ENCODE data around the gene ZCCHC2. TPM values are rescaled to one million over a fixed set of nuclear protein-coding genes. Genes with fewer than 3 reads are reported as not detected.

The ZCCHC2 gene
- total RNA-seq, 4 donors from 2014 or later, result 17.6 to 36.6 (median 22.4) TPM

DNA sequence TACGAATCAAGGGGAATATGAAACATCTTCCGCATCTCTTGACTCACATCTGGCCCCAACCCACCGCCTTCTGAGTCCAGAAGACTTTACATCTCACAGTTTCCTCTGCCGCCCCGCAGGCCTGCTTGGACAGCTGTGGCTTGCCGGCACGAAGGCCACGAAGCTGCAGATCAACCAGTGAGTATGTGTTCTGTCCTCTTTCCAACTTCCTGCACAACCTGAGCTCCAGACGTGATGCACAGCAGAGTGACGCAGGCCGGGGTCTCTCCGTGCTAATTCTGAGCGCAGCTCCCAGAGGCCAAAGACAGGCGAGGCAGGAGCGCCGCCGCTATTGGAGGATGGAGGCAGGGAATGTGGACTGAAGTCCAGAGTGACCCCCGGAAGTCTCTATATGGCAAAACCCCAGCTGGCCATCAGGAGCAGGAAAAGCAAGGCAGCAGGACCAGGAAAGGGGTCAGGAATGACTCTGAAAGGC lies 93.5 kb downstream of the ZCCHC2 start:
- TF ChIP-seq EP300 (IDR thresholded peaks at IDR 0.05; ENCODE audit: low read depth) (no peak), POLR2AphosphoS5 (IDR thresholded peaks at IDR 0.05) (no peak), POLR2A (IDR thresholded peaks at IDR 0.05) (no peak)
- TF ChIP-seq, protein P1, sequence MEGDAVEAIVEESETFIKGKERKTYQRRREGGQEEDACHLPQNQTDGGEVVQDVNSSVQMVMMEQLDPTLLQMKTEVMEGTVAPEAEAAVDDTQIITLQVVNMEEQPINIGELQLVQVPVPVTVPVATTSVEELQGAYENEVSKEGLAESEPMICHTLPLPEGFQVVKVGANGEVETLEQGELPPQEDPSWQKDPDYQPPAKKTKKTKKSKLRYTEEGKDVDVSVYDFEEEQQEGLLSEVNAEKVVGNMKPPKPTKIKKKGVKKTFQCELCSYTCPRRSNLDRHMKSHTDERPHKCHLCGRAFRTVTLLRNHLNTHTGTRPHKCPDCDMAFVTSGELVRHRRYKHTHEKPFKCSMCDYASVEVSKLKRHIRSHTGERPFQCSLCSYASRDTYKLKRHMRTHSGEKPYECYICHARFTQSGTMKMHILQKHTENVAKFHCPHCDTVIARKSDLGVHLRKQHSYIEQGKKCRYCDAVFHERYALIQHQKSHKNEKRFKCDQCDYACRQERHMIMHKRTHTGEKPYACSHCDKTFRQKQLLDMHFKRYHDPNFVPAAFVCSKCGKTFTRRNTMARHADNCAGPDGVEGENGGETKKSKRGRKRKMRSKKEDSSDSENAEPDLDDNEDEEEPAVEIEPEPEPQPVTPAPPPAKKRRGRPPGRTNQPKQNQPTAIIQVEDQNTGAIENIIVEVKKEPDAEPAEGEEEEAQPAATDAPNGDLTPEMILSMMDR (IDR thresholded peaks at IDR 0.05), result no peak
- Histone ChIP-seq H3K4me3 (no peak overlapping the region), H3K4me1 (peaks cover 0 to under 1% (median 0%) of the 10 kb centered on the region in 4 donors), H3K9me3 (no peaks in the 10 kb centered on the region), H3K36me3 (no peaks in the 10 kb centered on the region), H3K27me3 (no peaks in the 10 kb centered on the region), H3K27ac (peak overlapping the region in 1 of 4 donors; percentile 3)
- in situ Hi-C loops (cut with MboI; ENCODE audit: low pct_ligation_motif_present in 1 of 4, low pct_unique_long_range_greater_than_20kb in 1 of 4, low sequenced_read_pairs in 3 of 4) (no loop called here), intact Hi-C loops (cut with DNase I; ENCODE audit: low total_unique reads) (no loop called here)
- no peak for DNase-seq
- 67 to 69% methylated on average over 3 to 18 of the region's 18 CpGs for WGBS, 2 donors (ENCODE audit: low coverage in 1 of 2)

DNA sequence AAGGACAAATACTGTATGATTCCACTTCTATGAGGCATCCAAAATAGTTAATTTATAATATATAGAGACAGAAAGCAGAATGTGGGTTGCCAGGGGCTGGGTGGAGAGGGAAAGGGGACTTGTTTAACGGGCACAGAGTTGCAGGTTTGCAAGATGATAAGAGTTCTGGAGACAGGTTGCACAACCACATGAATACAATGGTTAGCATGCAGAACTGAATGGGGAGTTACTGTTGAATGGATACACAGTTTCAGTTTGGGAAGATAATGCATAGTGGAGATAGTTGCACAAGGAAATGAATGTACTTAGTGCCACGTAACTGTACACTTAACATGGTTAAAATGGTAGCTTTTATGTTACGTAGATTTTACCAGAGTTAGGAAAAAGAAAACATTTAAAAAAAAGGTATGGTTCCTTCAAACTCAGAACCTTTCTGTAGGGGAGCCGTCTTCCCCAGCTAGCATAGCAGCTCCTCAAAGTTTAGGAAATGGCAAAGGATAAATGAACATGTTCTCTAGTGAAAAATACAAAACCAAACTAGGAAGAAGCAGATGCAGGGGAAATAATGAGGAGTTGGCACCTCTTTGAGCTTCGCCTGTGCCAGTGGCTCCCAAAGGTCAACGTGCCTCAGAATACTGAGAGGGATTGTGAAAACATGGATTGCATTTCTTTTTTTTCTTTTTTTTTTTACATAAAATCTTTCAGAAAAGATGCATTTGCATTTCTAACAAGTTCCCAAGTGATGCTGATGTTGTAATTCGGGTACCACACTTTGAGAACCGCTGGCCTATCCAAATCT lies 95.2 kb downstream of the ZCCHC2 start:
- TF ChIP-seq EP300 (IDR thresholded peaks at IDR 0.05; ENCODE audit: low read depth) (no peak), POLR2A (IDR thresholded peaks at IDR 0.05) (no peak), POLR2AphosphoS5 (IDR thresholded peaks at IDR 0.05) (no peak)
- TF ChIP-seq, protein P1 (IDR thresholded peaks at IDR 0.05), result no peak
- in situ Hi-C loops (cut with MboI; ENCODE audit: low pct_ligation_motif_present in 1 of 4, low pct_unique_long_range_greater_than_20kb in 1 of 4, low sequenced_read_pairs in 3 of 4), result no loop called here
- WGBS, 2 donors (ENCODE audit: low coverage in 1 of 2), result 75 to 81% methylated on average over 8 of the region's 8 CpGs
- H3K36me3 ChIP-seq, result no peaks in the 10 kb centered on the region
- no peak overlapping the region for H3K27ac ChIP-seq
- no peak for DNase-seq
- H3K4me3 ChIP-seq, result no peak overlapping the region
- no peaks in the 10 kb centered on the region for H3K27me3 ChIP-seq
- intact Hi-C loops (cut with DNase I; ENCODE audit: low total_unique reads), result no loop called here
- no peaks in the 10 kb centered on the region for H3K4me1 ChIP-seq
- no peaks in the 10 kb centered on the region for H3K9me3 ChIP-seq

DNA sequence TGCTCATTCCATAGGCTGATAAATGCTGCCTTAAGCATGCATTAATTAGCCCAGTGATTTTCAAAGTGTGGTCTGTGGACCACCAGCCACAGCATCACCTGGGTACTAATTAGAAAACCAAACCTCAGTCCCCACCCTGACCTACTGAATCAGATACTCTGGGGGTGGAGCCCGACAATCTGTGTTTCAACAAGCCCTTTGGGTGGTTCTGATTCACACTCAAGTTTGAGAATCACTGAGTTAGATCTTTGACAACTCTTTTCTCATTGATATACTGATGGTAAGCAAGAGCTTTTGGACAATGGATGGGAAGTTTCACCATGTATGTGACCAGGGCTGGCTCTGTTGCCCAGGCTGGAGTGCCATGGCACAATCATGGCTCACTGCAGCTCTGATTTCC lies 95.9 kb downstream of the ZCCHC2 start:
- Histone ChIP-seq H3K4me1 (no peaks in the 10 kb centered on the region), H3K27ac (no peak overlapping the region), H3K36me3 (no peaks in the 10 kb centered on the region), H3K27me3 (no peaks in the 10 kb centered on the region), H3K9me3 (no peaks in the 10 kb centered on the region), H3K4me3 (no peak overlapping the region)
- no peak for DNase-seq
- intact Hi-C loops (cut with DNase I; ENCODE audit: low total_unique reads) (no loop called here), in situ Hi-C loops (cut with MboI; ENCODE audit: low pct_ligation_motif_present in 1 of 4, low pct_unique_long_range_greater_than_20kb in 1 of 4, low sequenced_read_pairs in 3 of 4) (no loop called here)
- 80 to 92% methylated on average over 1 of the region's 1 CpG for WGBS, 2 donors (ENCODE audit: low coverage in 1 of 2)
- TF ChIP-seq POLR2AphosphoS5 (IDR thresholded peaks at IDR 0.05) (no peak), EP300 (IDR thresholded peaks at IDR 0.05; ENCODE audit: low read depth) (no peak), POLR2A (IDR thresholded peaks at IDR 0.05) (no peak)
- TF ChIP-seq, protein P1 (IDR thresholded peaks at IDR 0.05), result no peak

DNA sequence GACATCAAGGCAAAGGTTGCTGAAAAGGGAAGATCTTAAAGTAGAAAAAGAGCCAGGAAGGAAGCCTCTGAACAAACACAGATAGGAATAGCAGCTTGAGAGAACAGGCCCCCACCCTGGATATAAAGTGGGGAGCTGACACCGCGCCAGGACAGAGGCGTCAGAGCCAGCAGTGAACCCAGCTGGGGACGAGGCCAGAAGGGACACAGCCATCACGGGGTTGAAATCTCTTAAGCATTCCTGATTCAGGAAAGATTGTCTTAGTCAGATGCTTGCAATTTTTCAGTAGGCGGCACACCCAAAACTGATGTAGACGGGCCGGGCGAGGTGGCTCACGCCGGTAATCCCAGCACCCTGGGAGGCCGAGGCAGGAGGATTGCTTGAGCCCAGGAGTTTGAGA lies 98.7 kb downstream of the ZCCHC2 start:
- intact Hi-C loops (cut with DNase I; ENCODE audit: low total_unique reads) (no loop called here), in situ Hi-C loops (cut with MboI; ENCODE audit: low pct_ligation_motif_present in 1 of 4, low pct_unique_long_range_greater_than_20kb in 1 of 4, low sequenced_read_pairs in 3 of 4) (no loop called here)
- Histone ChIP-seq H3K9me3 (no peaks in the 10 kb centered on the region), H3K4me3 (no peak overlapping the region), H3K27me3 (no peaks in the 10 kb centered on the region), H3K27ac (no peak overlapping the region), H3K4me1 (no peaks in the 10 kb centered on the region), H3K36me3 (no peaks in the 10 kb centered on the region)
- 72 to 80% methylated on average over 1 to 12 of the region's 12 CpGs for WGBS, 2 donors (ENCODE audit: low coverage in 1 of 2)
- TF ChIP-seq POLR2A (IDR thresholded peaks at IDR 0.05) (no peak), POLR2AphosphoS5 (IDR thresholded peaks at IDR 0.05) (no peak), EP300 (IDR thresholded peaks at IDR 0.05; ENCODE audit: low read depth) (no peak)
- TF ChIP-seq, protein P1 (IDR thresholded peaks at IDR 0.05), result no peak
- DNase-seq, result no peak

Measured in transverse colon (tissue), 4 donors.